ENCODE measurements around the gene MB.

DNA sequence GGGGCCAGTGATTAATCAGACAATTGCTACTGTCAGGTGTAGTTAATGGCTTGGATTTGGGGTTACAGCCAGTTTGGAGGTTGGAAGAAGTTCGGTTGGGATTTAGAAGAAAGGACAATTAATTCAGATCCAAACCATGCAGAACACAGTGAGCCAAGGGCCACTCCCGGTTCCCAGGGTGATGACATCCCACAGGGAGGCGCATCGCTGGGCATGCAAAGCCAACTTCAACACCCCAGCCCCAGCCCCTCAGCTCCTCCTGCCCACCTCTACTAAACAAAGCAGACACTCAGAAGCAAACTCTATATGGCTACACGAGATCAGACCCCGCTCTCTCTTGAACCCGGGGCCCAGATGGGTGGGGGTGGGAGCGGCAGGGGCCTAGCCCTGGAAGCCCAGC lies 10.2 kb downstream of the MB start:
- TF ChIP-seq, protein P1, sequence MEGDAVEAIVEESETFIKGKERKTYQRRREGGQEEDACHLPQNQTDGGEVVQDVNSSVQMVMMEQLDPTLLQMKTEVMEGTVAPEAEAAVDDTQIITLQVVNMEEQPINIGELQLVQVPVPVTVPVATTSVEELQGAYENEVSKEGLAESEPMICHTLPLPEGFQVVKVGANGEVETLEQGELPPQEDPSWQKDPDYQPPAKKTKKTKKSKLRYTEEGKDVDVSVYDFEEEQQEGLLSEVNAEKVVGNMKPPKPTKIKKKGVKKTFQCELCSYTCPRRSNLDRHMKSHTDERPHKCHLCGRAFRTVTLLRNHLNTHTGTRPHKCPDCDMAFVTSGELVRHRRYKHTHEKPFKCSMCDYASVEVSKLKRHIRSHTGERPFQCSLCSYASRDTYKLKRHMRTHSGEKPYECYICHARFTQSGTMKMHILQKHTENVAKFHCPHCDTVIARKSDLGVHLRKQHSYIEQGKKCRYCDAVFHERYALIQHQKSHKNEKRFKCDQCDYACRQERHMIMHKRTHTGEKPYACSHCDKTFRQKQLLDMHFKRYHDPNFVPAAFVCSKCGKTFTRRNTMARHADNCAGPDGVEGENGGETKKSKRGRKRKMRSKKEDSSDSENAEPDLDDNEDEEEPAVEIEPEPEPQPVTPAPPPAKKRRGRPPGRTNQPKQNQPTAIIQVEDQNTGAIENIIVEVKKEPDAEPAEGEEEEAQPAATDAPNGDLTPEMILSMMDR (IDR thresholded peaks at IDR 0.05) = no peak
- TF ChIP-seq EZH2 (IDR thresholded peaks at IDR 0.05) (no peak), EZH2phosphoT487 (IDR thresholded peaks at IDR 0.05) (no peak)
